ENCODE results near the gene C19orf12. TPM values are rescaled to one million over a fixed set of nuclear protein-coding genes. Genes with fewer than 3 reads are reported as not detected.

Gene C19orf12
- total and polyA plus RNA-seq, 2 of the 4 experiments (the other 2 are of a cell fraction) = 16.3 to 24.0 TPM

GRCh38 chr19:29687897-29688728 is 26.9 kb downstream of the C19orf12 start:
- ATAC-seq (ENCODE audit: low read depth) (no peak), DNase-seq (peak; percentile 78)
- H3K79me1 ChIP-seq (ENCODE audit: low read depth in 1 of 2, low read length in 2 of 2) = no peaks in the 10 kb centered on the region
- TF ChIP-seq MAFK (IDR thresholded peaks at IDR 0.05; ENCODE audit: low read depth, low read length) (peak; percentile 88), RFX5 (IDR thresholded peaks at IDR 0.05; ENCODE audit: low read depth, low read length) (no peak), NFE2L2 (IDR thresholded peaks at IDR 0.05; ENCODE audit: low read depth, low read length) (peak; percentile 99)
- H4K8ac ChIP-seq (ENCODE audit: low read depth in 2 of 2, low read length in 2 of 2) = peak overlapping the region in 1 of 2 experiments; percentile 22; a peak in 2 of 4 replicates
- H2BK5ac ChIP-seq (ENCODE audit: low read depth, low read length, poor library complexity, severe bottlenecking) = peak overlapping the region; percentile 82
- 0 out of 2 replicates have a peak overlapping the region, but pooled peaks have one; percentile 55 for H3K14ac ChIP-seq (replicated peaks; ENCODE audit: low read depth, low read length)
- peaks cover 3% of the 10 kb centered on the region; the same call in 1 of the 2 replicates for H3K9me1 ChIP-seq (ENCODE audit: insufficient read depth, low read length)
- BruUV-seq (replicated peaks) = no TSS peak
- peaks cover 7% of the 10 kb centered on the region for H3K4me1 ChIP-seq (ENCODE audit: control insufficient read depth, insufficient read depth, low read length)
- H2BK120ac ChIP-seq (ENCODE audit: low read depth, low read length) = peak overlapping the region; percentile 30
- in situ Hi-C loops (cut with MboI; ENCODE audit: low sequenced_read_pairs) (no loop called here), dilution Hi-C loops (cut with HindIII; ENCODE audit: low sequenced_read_pairs, unreplicated experiment) (no loop called here), intact Hi-C loops (cut with micrococcal nuclease) (loop anchor here (2.0 kb wide), 1 partner anchor 21 kb away; no protein-coding TSS in a partner anchor)
- WGBS, 2 experiments (ENCODE audit: extremely low coverage in 2 of 2, insufficient read length in 1 of 2) = 80% methylated on average over 3 of the region's 18 CpGs; no CpG with 5 or more reads in 1 of the 2 experiments
- CTCF ChIA-PET = no interaction called here
- peaks cover 5% of the 10 kb centered on the region for H3K9me3 ChIP-seq (ENCODE audit: control insufficient read depth, insufficient read depth, low read length)
- H4K5ac ChIP-seq (ENCODE audit: low read depth, low read length) = peak overlapping the region; percentile 31; the same call in 1 of the 2 replicates
- no peak overlapping the region; the same call in 1 of the 2 replicates for H2AK5ac ChIP-seq (ENCODE audit: low read depth, low read length)
- H2AK9ac ChIP-seq (replicated peaks; ENCODE audit: low read depth, low read length, poor library complexity) = no peak overlapping the region
- no peak overlapping the region for H3K4me3 ChIP-seq (ENCODE audit: insufficient read depth, low read depth, low read length)
- H4K20me1 ChIP-seq (ENCODE audit: insufficient read depth, low read length) = no peaks in the 10 kb centered on the region
- no peaks in the 10 kb centered on the region for H3K27me3 ChIP-seq (ENCODE audit: control insufficient read depth, insufficient read depth, low read length)
- H3K9ac ChIP-seq (ENCODE audit: low read depth, low read length) = no peak overlapping the region
- H2BK20ac ChIP-seq (ENCODE audit: low read depth, low read length) = peak overlapping the region; percentile 60
- H4K91ac ChIP-seq (ENCODE audit: insufficient read depth, low read depth, low read length) = peak overlapping the region; percentile 25
- H3K4ac ChIP-seq (ENCODE audit: low read depth, low read length) = peak overlapping the region; percentile 61; the same call in 1 of the 2 replicates
- no peak overlapping the region for H3K23ac ChIP-seq (ENCODE audit: low read depth, low read length)
- no peak overlapping the region for H3K4me2 ChIP-seq (ENCODE audit: low read depth, low read length)
- no peaks in the 10 kb centered on the region for H3K36me3 ChIP-seq (ENCODE audit: control insufficient read depth, insufficient read depth, low read length)
- no peak overlapping the region for H2AFZ ChIP-seq (replicated peaks; ENCODE audit: low read length, poor library complexity)
- H3K27ac ChIP-seq (ENCODE audit: insufficient read depth, low read length) = peak overlapping the region; percentile 56; the same call in 1 of the 2 replicates
- POLR2A ChIA-PET (ENCODE audit: unreplicated experiment) = no interaction called here
- no peak overlapping the region for H3K56ac ChIP-seq (ENCODE audit: extremely low read depth, insufficient read depth, low read length)
- no peak overlapping the region for H2BK15ac ChIP-seq (ENCODE audit: low read depth, low read length)
- peak overlapping the region; percentile 1; the same call in 1 of the 2 replicates for H3K18ac ChIP-seq (ENCODE audit: low read depth, low read length)
